ENCODE data around the gene RNF223. TPM values are rescaled to one million over a fixed set of nuclear protein-coding genes. Genes with fewer than 3 reads are reported as not detected.

The RNF223 gene
- total and polyA plus RNA-seq, 2 experiments from 2014 or later, result 0.43 to 0.88 TPM

DNA sequence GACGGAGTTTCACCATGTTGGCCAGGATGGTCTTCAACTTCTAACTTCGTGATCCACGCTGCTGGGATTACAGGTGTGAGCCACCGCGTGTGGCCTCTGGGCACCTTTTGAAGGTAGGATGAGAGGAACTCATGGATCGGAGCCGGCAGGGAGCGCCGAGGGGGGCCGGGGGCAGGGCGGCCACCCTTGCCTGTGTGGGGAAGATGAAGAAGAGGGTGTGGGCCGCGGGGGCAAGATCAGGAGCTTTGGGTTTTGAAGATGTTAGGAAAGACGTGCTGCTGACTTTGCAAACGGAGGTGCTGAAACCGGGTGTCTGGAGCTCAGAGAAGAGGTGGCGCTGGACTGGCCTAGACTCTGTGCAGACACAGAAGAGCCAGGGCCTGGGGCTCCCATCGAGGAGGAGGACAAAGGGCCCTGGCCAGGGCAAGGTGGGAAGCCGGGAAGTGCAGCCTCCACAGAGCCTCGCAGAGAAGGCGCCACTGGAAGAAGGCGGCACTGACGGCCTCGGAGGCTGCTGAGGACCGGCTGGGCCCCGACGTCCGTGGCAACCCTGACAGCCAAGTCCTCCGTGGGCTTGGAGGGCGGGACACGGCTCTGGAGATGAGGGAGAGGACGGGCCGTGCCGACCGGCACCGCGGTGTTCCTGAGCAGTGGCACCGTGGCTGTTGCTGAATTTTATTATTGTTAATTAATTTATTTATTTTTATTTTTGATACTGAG lies 13.7 kb downstream of the RNF223 start:
- no peak overlapping the region for H2AFZ ChIP-seq
- DNase-seq (ENCODE audit: low spot score), result no peak
- WGBS (ENCODE audit: low lambda C conversion rate, missing lambda C conversion rate), result 74% methylated on average over 36 of the region's 38 CpGs
- peaks cover 30% of the 10 kb centered on the region for H3K27me3 ChIP-seq
- H3K79me2 ChIP-seq, result no peaks in the 10 kb centered on the region
- H3K27ac ChIP-seq, result no peak overlapping the region
- H3K36me3 ChIP-seq (replicated peaks; ENCODE audit: insufficient read depth, low read depth), result no peaks in the 10 kb centered on the region
- no peaks in the 10 kb centered on the region for H3K9me3 ChIP-seq (ENCODE audit: low read depth)
- H3K4me3 ChIP-seq, result no peak overlapping the region
- H3K9me2 ChIP-seq (replicated peaks; ENCODE audit: insufficient read depth), result no peaks in the 10 kb centered on the region
- no peaks in the 10 kb centered on the region for H4K20me1 ChIP-seq (ENCODE audit: insufficient read depth, poor library complexity, severe bottlenecking)
- H3K4me2 ChIP-seq, result no peak overlapping the region
- TF ChIP-seq, protein P1, sequence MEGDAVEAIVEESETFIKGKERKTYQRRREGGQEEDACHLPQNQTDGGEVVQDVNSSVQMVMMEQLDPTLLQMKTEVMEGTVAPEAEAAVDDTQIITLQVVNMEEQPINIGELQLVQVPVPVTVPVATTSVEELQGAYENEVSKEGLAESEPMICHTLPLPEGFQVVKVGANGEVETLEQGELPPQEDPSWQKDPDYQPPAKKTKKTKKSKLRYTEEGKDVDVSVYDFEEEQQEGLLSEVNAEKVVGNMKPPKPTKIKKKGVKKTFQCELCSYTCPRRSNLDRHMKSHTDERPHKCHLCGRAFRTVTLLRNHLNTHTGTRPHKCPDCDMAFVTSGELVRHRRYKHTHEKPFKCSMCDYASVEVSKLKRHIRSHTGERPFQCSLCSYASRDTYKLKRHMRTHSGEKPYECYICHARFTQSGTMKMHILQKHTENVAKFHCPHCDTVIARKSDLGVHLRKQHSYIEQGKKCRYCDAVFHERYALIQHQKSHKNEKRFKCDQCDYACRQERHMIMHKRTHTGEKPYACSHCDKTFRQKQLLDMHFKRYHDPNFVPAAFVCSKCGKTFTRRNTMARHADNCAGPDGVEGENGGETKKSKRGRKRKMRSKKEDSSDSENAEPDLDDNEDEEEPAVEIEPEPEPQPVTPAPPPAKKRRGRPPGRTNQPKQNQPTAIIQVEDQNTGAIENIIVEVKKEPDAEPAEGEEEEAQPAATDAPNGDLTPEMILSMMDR (IDR thresholded peaks at IDR 0.05; ENCODE audit: poor library complexity), result no peak
- TF ChIP-seq EZH2phosphoT487 (IDR thresholded peaks at IDR 0.05; ENCODE audit: low read depth, severe bottlenecking, unreplicated experiment) (no peak), EZH2 (IDR thresholded peaks at IDR 0.05; ENCODE audit: borderline replicate concordance) (no peak)
- H3K4me1 ChIP-seq (ENCODE audit: insufficient read depth), result peaks cover 24% of the 10 kb centered on the region

DNA sequence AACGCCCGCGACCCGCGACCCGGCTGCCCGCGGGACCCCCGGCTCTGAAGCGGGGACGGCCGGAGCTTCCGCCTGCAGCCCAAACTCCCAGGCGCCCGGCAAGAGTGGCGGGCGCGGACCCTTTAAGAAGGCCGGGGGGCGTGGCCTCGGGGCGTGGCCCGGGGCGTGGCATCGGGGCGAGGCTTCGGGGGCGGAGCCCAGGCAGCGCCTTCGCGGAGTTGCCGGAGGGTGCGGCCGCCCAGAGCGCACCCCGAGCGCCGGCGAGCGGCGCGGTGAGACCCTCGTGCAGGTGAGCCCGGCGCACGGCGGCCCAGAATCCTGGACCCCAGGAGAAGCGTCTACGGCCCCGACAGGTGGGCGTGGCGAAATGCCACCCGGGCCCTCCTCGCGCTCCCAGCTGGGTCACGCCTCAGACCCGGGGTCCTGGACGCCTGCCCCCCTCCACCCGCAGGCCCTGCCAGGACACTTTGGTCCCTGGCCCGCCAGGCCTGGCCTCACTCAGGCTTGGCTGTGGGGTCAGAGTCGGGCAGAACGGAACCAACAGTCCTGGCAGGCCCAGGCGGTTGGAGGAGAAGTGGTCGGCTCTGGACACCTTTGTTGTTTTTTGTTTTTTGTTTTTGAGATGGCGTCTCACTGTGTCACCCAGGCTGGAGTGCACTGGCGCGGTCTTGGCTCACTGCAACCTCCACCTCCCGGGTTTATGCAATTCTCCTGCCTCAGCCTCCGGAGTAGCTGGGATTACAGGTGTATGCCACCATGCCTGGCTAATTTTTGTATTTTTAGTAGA lies 14.4 kb downstream of the RNF223 start:
- Histone ChIP-seq H3K27me3 (peaks cover 30% of the 10 kb centered on the region), H3K4me1 (ENCODE audit: insufficient read depth) (peaks cover 24% of the 10 kb centered on the region), H3K9me3 (ENCODE audit: low read depth) (no peaks in the 10 kb centered on the region), H3K9me2 (replicated peaks; ENCODE audit: insufficient read depth) (no peaks in the 10 kb centered on the region), H3K27ac (no peak overlapping the region), H4K20me1 (ENCODE audit: insufficient read depth, poor library complexity, severe bottlenecking) (no peaks in the 10 kb centered on the region), H3K4me2 (peak overlapping the region; percentile 97), H3K79me2 (no peaks in the 10 kb centered on the region), H3K36me3 (replicated peaks; ENCODE audit: insufficient read depth, low read depth) (no peaks in the 10 kb centered on the region), H2AFZ (peak overlapping the region; percentile 78), H3K4me3 (peak overlapping the region; percentile 65)
- peak; percentile 94 for DNase-seq (ENCODE audit: low spot score)
- WGBS (ENCODE audit: low lambda C conversion rate, missing lambda C conversion rate), result 12% methylated on average over 42 of the region's 69 CpGs
- TF ChIP-seq EZH2phosphoT487 (IDR thresholded peaks at IDR 0.05; ENCODE audit: low read depth, severe bottlenecking, unreplicated experiment) (no peak), EZH2 (IDR thresholded peaks at IDR 0.05; ENCODE audit: borderline replicate concordance) (no peak)
- TF ChIP-seq, protein P1 (IDR thresholded peaks at IDR 0.05; ENCODE audit: poor library complexity), result no peak

DNA sequence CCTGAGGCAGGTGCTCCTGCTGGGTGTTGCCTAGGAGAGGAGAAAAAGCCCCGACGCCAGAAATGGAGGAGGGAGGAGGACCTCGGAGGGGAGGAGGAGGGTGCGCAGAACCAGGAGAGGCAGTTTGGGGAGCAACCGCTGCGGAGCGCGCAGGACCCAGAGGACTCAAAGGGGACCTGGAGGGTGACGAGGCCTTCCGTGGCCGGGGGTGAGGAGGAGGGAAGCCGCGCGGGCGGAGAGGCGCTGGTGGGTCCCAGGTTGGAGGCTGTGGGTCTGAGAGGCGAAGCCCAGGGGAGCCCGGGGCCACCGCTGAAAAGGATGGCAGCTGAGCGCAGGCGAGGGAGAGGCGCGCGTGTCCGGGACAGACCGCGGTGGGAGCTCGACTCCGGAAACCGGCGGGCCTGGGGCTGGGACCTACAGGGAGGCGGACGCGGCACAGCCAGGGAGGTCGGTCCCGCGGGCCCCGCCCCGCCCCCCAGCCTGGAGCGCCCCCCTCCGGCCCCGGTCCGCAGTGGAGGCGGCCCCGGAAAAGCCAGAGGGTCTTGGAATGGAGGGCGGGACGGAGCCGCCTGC lies 15.1 kb downstream of the RNF223 start:
- Histone ChIP-seq H3K4me3 (peak overlapping the region; percentile 65), H3K9me2 (replicated peaks; ENCODE audit: insufficient read depth) (no peaks in the 10 kb centered on the region), H3K27me3 (peaks cover 30% of the 10 kb centered on the region), H3K4me1 (ENCODE audit: insufficient read depth) (peaks cover 20% of the 10 kb centered on the region), H3K4me2 (peak overlapping the region; percentile 97), H3K36me3 (replicated peaks; ENCODE audit: insufficient read depth, low read depth) (no peaks in the 10 kb centered on the region), H4K20me1 (ENCODE audit: insufficient read depth, poor library complexity, severe bottlenecking) (no peaks in the 10 kb centered on the region), H3K27ac (no peak overlapping the region), H3K9me3 (ENCODE audit: low read depth) (no peaks in the 10 kb centered on the region), H2AFZ (peak overlapping the region; percentile 78), H3K79me2 (no peaks in the 10 kb centered on the region)
- DNase-seq (ENCODE audit: low spot score), result peak; percentile 60
- TF ChIP-seq EZH2phosphoT487 (IDR thresholded peaks at IDR 0.05; ENCODE audit: low read depth, severe bottlenecking, unreplicated experiment), result no peak
- TF ChIP-seq, protein P1 (IDR thresholded peaks at IDR 0.05; ENCODE audit: poor library complexity), result peak; percentile 47
- WGBS (ENCODE audit: low lambda C conversion rate, missing lambda C conversion rate), result 4% methylated on average over 20 of the region's 48 CpGs
